Activated T-helper 17 cell treated with anti-CD3 and anti-CD28 coated beads, Interleukin-2, amount 50 U/mL, for 72 hours (primary cell): ENCODE measurements around the gene FERD3L. TPM values are rescaled to one million over a fixed set of nuclear protein-coding genes. Genes with fewer than 3 reads are reported as not detected.
"Not testable (repeated sequence)": the region's sequence is repeated elsewhere in the genome, so short reads cannot be mapped to it uniquely, and the experiment has no call there.

Experiments used
- ATAC-seq: fragments of 150-1000 bp; cut with Tn5 transposase; replicated peaks from 2 replicates; pipeline ENCODE4 v1.10.0; 2021; ENCODE audit warnings: mild to moderate bottlenecking, moderate library complexity
- H3K27ac Mint-ChIP-seq: one replicate; pipeline ENCODE4 v1.8.0; 2022; ENCODE audit warnings: mixed read lengths
- H3K27me3 Mint-ChIP-seq: one replicate; pipeline ENCODE4 v1.8.0; 2022; ENCODE audit warnings: mixed read lengths
- H3K36me3 Mint-ChIP-seq: one replicate; pipeline ENCODE4 v1.8.0; 2022; ENCODE audit warnings: low read depth, mild to moderate bottlenecking, mixed read lengths
- H3K4me1 Mint-ChIP-seq: one replicate; pipeline ENCODE4 v1.8.0; 2022; ENCODE audit warnings: mixed read lengths
- H3K4me3 Mint-ChIP-seq: one replicate; pipeline ENCODE4 v1.8.0; 2022; ENCODE audit warnings: mild to moderate bottlenecking, mixed read lengths
- H3K9me3 Mint-ChIP-seq: one replicate; pipeline ENCODE4 v1.8.0; 2022; ENCODE audit warnings: mixed read lengths
- total RNA-seq, 2 donors: library from RNA; stranded (reverse); gene quantifications; one replicate each; pipeline ENCODE4 v1.2.3, GENCODE V29; 2022

FERD3L gene, protein sequence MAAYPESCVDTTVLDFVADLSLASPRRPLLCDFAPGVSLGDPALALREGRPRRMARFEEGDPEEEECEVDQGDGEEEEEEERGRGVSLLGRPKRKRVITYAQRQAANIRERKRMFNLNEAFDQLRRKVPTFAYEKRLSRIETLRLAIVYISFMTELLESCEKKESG
- not detected for total RNA-seq

DNA sequence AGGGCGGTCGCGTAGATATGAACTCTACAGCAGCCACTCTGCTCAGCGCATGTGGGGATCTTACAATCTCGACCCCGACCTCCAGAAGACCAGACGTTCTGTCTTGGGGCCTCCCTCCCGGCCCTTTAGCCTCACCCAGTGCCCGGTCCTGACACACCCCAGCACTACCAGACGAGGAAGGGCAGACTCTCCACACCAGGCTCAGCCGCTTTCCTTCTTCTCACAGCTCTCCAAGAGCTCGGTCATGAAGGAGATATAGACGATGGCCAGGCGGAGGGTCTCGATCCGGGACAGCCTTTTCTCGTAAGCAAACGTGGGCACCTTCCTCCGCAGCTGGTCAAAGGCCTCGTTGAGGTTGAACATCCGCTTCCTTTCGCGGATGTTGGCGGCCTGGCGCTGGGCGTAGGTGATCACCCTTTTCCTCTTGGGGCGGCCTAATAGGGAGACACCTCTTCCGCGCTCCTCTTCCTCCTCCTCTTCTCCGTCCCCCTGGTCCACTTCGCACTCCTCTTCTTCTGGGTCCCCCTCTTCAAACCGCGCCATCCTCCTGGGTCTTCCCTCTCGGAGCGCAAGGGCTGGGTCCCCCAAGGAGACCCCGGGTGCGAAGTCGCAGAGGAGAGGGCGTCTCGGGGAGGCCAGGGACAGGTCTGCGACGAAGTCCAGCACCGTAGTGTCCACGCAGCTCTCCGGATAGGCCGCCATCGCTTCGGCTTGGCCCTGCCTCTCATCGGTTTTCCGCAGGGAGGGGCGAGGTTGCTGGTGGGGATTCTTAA lies at the start of gene FERD3L:
TSS of gene FERD3L (minus strand) at position 761 of the 773 bp plus-strand sequence. CDS start at position 702, 59 bp downstream.
- ATAC-seq, result no peak
- peaks cover 20% of the 10 kb centered on the region for H3K27me3 Mint-ChIP-seq
- H3K9me3 Mint-ChIP-seq, result peaks cover 3% of the 10 kb centered on the region
- no peak within 1 kb of the TSS for H3K4me3 Mint-ChIP-seq
- no peaks in the 10 kb centered on the region for H3K36me3 Mint-ChIP-seq
- no peak within 1 kb of the TSS for H3K27ac Mint-ChIP-seq
- no peaks in the 10 kb centered on the region for H3K4me1 Mint-ChIP-seq

DNA sequence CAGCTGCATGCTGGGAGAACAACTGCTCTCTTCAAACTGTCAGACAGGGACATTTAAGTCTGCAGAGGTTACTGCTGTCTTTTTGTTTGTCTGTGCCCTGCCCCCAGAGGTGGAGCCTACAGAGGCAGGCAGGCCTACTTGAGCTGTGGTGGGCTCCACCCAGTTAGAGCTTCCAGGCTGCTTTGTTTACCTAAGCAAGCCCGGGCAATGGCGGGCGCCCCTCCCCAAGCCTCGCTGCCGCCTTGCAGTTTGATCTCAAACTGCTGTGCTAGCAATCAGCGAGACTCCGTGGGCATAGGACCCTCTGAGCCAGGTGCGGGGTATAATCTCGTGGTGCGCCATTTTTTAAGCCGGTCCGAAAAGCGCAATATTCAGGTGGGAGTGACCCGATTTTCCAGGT lies 49.2 kb upstream of the FERD3L start:
- not testable (repeated sequence) for H3K27me3 Mint-ChIP-seq, H3K9me3 Mint-ChIP-seq, H3K4me3 Mint-ChIP-seq, H3K4me1 Mint-ChIP-seq, ATAC-seq, H3K36me3 Mint-ChIP-seq, H3K27ac Mint-ChIP-seq

DNA sequence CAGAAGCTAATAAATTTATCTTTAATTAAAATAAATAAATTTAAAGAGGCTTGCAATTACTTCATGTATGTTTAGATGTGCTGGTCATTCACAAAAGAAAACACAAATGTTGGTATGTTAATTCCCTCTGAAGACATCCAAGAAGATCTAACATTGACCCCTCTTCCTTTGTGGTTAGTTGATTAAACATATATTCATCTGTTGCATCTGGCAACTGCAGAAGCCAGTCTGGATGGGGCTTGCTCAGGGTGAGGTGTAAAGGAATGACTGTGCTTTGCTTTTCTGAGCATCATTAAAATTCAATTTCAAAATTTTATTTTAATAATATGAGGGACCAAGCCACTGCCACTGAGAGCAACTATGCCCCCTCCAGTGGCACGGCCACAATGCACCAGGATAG lies 36.4 kb upstream of the FERD3L start:
- ATAC-seq, result no peak
- peaks cover 24% of the 10 kb centered on the region for H3K9me3 Mint-ChIP-seq
- no peaks in the 10 kb centered on the region for H3K36me3 Mint-ChIP-seq
- no peak overlapping the region for H3K4me3 Mint-ChIP-seq
- H3K27ac Mint-ChIP-seq, result no peak overlapping the region
- H3K4me1 Mint-ChIP-seq, result no peaks in the 10 kb centered on the region
- no peaks in the 10 kb centered on the region for H3K27me3 Mint-ChIP-seq

DNA sequence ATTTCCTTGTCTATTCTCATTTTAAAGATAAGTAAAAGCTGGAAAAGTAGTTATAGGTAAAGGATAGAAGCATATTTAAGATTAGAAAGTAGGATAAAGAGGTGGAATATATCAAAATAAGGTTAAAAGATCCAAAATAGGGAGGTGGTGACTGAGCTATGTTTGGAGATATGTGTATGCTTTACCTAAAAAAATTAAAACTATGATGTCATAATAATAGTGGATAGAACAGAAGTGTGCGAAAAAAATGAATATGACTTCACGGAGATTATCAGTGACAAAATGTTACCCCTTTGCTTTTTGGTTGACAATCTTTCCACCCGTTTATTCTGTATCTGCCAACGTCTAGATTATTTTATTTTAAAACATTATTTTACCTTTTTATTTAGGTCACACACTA lies 33.4 kb upstream of the FERD3L start:
- H3K27me3 Mint-ChIP-seq, result no peaks in the 10 kb centered on the region
- no peaks in the 10 kb centered on the region for H3K36me3 Mint-ChIP-seq
- no peak for ATAC-seq
- peaks cover 16% of the 10 kb centered on the region for H3K9me3 Mint-ChIP-seq
- no peak overlapping the region for H3K27ac Mint-ChIP-seq
- no peaks in the 10 kb centered on the region for H3K4me1 Mint-ChIP-seq
- H3K4me3 Mint-ChIP-seq, result no peak overlapping the region

DNA sequence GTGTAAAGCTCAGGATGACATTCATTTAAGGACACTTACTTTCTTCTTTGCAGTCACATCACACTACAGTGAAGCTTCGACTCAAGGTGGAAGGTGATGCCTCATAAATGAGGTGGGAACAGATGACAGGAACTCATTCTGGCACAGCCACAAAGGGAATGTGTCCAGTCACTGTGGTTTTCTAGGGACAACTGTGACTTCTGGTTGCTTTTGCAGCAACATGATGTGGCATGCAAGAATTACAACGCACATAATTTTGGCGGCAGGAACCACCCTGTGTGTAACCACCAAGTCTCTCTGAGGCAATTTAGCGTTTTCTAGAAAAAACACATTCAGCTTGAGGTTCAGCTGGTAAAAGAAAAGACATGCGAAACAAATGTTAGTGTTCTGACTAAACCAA lies 32.0 kb upstream of the FERD3L start:
- Mint-ChIP-seq H3K4me1 (no peaks in the 10 kb centered on the region), H3K27me3 (no peaks in the 10 kb centered on the region), H3K36me3 (no peaks in the 10 kb centered on the region), H3K9me3 (peaks cover 5% of the 10 kb centered on the region), H3K27ac (no peak overlapping the region), H3K4me3 (no peak overlapping the region)
- ATAC-seq, result no peak

DNA sequence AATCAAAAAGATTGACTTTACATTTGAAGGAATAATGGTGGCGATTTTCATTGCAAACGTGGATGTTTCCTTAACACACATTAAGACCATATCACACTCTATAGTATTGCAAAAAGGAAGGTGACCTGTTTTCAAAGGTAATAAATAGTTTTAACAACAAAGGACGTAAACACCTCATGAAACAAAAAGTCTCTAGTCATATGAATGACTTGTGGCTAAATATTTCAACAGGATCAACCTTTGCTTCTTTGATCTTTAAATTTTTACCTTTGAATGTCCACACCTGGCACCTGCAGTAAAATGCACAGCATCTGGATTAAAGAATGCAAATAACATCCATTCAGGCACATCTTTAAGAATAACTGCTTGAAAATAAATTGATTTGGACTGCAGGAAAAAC lies 30.0 kb upstream of the FERD3L start:
- Mint-ChIP-seq H3K9me3 (peaks cover 8% of the 10 kb centered on the region), H3K36me3 (no peaks in the 10 kb centered on the region), H3K4me1 (no peaks in the 10 kb centered on the region), H3K27ac (no peak overlapping the region), H3K27me3 (no peaks in the 10 kb centered on the region), H3K4me3 (no peak overlapping the region)
- no peak for ATAC-seq

DNA sequence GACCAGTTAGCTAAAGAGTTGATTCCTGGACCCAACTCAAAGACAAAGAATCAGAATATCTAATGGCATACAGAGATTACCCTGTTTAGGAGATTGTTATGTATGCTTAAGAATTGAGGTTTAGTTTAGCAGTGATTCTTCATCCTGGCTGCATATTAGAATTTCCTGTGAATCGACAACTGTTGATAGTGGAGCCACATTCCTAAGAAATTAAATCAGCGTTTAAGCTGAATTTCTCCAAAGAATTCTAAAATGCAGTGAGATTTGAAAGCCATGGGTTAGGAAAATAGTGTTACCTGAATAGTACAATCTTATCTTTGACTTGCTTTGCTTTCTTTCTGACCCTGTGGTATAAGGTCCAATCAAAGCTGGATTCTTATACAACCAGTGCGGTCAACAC lies 16.4 kb upstream of the FERD3L start:
- Mint-ChIP-seq H3K27me3 (no peaks in the 10 kb centered on the region), H3K9me3 (peaks cover 3% of the 10 kb centered on the region), H3K4me3 (no peak overlapping the region), H3K27ac (no peak overlapping the region), H3K4me1 (no peaks in the 10 kb centered on the region), H3K36me3 (no peaks in the 10 kb centered on the region)
- no peak for ATAC-seq

DNA sequence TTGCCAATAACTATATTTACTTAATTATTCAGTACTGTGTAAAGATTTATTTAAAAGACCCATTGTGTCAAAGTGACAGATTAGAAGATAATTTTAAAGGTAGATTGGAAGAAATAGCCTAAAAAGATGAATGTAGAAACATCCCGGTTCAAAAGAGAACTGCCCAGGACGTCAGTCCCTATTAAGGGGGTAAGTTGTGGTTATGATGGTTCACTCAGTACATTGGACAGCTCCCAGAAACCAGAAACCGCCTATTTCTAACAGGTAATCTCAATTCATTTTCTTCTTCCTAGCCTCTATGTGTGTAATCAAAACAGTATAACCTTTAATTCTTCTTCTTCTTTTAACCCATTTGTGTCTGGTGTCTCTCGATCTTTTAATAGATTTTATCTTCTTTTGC lies 1.5 kb upstream of the FERD3L start:
- H3K36me3 Mint-ChIP-seq, result no peaks in the 10 kb centered on the region
- peaks cover 3% of the 10 kb centered on the region for H3K9me3 Mint-ChIP-seq
- no peak for ATAC-seq
- no peak overlapping the region for H3K27ac Mint-ChIP-seq
- no peaks in the 10 kb centered on the region for H3K4me1 Mint-ChIP-seq
- H3K4me3 Mint-ChIP-seq, result no peak overlapping the region
- peaks cover 20% of the 10 kb centered on the region for H3K27me3 Mint-ChIP-seq

DNA sequence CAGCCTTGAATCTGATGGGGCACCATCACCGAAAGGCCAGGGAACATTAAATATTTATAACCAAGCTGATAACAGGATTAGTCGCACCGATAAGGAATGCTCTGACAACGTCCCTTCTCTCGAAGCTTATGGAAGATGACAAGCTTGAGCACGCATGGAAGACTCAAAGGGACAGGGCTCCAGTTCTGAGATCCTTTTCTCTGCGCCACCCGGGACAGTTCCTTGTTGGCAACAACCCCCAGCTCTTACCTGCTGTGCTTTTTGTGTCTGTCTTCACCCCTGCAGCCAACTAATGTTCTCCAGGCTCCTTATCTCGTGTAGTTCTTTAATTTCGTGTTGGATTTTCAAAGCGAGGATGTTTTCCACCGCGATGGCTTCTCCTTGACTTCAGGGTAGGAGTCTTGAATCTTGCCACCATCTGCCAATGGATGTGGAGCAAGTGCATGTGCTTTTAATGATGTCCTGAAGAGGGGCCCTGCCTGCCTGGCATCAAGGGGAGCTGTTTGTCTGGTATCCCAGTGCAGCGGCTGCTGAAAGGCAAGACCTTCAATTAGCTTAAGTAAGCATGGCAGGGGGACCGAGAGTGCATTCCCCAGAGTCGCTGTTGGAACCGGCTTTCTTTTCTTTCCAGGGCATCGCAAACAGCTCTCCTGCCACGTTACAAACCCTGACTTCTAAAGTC lies 354 bp upstream of the FERD3L start:
- ATAC-seq, result no peak
- H3K4me3 Mint-ChIP-seq, result no peak overlapping the region
- H3K4me1 Mint-ChIP-seq, result no peaks in the 10 kb centered on the region
- H3K36me3 Mint-ChIP-seq, result no peaks in the 10 kb centered on the region
- peaks cover 20% of the 10 kb centered on the region for H3K27me3 Mint-ChIP-seq
- peaks cover 3% of the 10 kb centered on the region for H3K9me3 Mint-ChIP-seq
- H3K27ac Mint-ChIP-seq, result no peak overlapping the region

DNA sequence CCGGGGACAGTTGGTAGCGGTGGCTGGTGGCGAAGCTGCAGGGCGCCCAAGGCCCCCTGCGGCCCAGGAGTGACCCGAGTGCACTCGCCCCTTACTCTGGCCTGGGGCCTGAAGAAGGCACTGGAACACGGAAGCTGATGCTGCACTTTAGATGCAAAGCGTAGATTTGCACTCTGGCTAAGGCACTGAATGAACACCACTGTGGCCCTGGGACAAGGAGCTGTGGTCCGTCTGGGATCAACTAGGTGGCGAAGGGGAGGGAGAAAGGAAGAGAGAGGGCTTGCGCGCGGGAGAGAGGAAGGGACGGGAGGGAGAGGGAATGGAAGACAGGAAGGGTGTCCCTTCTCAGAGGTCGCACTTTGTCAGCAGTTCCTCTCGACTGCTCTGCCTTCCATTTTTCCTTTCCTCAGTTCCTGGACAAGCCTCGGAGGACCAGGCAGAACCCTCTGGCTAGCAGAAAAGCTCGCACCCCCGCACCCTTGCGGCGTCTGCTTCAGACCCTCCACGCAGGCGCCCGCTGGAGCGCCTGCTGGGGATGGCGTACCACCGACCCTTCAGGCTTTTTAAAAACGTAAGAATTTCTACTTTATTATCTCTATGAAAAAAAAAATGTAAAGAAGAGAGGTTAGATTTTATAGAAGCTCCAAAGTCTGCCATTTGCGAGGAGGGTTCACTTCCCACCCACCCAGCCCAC lies 1.2 kb downstream of the FERD3L start:
- Mint-ChIP-seq H3K4me3 (no peak overlapping the region), H3K9me3 (peaks cover 3% of the 10 kb centered on the region), H3K27ac (no peak overlapping the region), H3K27me3 (peaks cover 20% of the 10 kb centered on the region), H3K4me1 (no peaks in the 10 kb centered on the region), H3K36me3 (no peaks in the 10 kb centered on the region)
- no peak for ATAC-seq

DNA sequence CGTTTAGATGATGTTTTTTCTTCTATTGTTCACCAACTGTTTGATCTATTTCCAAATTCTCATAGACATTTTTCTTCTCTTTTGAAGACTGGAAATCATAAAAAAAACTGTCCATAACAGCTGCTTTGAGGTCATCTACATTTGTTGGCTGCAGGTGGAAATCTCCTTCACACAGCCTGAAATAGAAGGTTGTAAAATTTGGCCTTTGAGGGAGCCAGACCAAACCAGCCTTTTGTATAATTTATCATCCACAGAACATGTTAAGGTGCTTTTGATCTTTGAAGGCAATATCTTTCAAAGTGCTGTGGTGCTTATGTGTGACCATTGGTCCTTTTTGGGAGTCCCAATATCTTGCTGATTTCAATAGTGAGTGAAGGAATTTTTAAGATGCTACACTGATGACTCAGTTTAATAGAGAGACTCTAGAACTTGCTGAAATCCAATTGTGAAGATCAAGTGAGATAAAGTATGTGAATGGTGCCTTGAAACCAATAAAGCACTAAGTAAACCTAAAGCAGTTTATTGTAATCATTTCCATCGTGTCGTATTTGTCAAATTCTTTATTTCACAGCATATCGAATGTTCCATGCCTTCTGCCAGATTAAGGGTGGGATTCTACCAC lies 5.4 kb downstream of the FERD3L start:
- Mint-ChIP-seq H3K4me3 (no peak overlapping the region), H3K4me1 (no peaks in the 10 kb centered on the region), H3K27ac (no peak overlapping the region), H3K27me3 (peaks cover 18% of the 10 kb centered on the region), H3K36me3 (no peaks in the 10 kb centered on the region), H3K9me3 (peaks cover 5% of the 10 kb centered on the region)
- ATAC-seq, result no peak

DNA sequence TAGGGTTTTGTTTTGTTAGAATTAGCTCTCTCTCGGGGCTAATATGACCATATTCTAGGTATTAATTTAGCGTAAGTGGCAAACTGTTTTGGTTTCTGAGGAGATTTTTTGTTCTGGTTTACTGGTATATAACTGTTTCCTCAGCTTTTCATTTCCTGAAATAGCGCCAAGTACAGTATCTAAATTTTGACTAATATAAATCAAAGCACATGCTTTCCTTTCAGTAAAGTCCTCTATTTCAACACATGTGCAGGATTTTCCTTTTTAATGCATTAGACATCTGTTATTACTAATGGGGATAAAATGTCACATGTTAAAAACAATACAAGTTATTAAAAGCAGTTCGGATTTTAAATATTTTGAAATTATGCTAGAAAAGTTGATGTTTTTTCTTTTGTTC lies 11.3 kb downstream of the FERD3L start:
- Mint-ChIP-seq H3K27me3 (peaks cover 2% of the 10 kb centered on the region), H3K9me3 (peaks cover 5% of the 10 kb centered on the region), H3K4me1 (no peaks in the 10 kb centered on the region), H3K27ac (no peak overlapping the region), H3K4me3 (no peak overlapping the region), H3K36me3 (no peaks in the 10 kb centered on the region)
- no peak for ATAC-seq

DNA sequence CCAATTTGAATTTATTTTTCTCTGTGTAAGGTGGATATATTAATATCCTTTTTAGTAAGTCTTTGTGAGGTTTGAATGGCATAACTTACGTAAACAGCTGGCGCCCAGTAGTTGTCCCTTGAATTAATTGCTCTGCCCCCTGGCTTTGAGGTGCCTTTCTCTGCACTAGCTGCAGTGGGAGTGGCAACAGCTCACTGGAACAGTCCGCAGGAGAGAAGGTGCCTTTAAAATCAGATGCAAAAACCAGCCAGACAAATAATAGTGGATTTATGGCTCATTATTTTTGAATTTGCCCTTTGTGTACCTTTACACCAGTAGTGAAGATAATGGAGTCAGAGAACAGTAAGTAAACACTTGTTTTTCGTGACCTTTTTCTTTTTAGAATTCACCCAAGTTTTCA lies 11.8 kb downstream of the FERD3L start:
- H3K4me1 Mint-ChIP-seq, result no peaks in the 10 kb centered on the region
- no peak overlapping the region for H3K27ac Mint-ChIP-seq
- H3K9me3 Mint-ChIP-seq, result peaks cover 5% of the 10 kb centered on the region
- no peak overlapping the region for H3K4me3 Mint-ChIP-seq
- no peak for ATAC-seq
- no peaks in the 10 kb centered on the region for H3K36me3 Mint-ChIP-seq
- peaks cover 2% of the 10 kb centered on the region for H3K27me3 Mint-ChIP-seq

DNA sequence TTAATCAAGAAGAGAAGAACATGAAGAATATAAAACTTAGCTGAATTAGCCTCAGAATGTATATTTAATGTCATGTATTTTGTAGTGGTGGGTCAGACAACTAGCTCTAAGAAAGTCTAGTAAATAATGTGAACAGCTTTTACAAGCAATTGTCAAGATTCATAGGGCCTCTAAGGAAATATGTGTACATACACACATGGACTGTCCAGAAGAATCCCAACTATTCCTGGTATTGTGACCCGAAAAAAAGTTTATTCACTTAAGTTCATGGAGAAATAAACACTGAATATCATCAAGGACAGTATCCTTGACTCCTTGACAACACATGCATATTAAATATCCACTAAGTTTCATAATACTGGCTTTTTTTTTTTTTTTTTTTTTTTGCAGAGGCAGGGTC lies 16.4 kb downstream of the FERD3L start:
- Mint-ChIP-seq H3K36me3 (no peaks in the 10 kb centered on the region), H3K27me3 (no peaks in the 10 kb centered on the region)

More for the DNA sequence above, 16.4 kb downstream of the FERD3L start:
- Mint-ChIP-seq H3K4me3 (no peak overlapping the region), H3K4me1 (no peaks in the 10 kb centered on the region), H3K27ac (no peak overlapping the region), H3K9me3 (peaks cover 5% of the 10 kb centered on the region)
- no peak for ATAC-seq
